NOMO-1 treated with dmso at 0.1 percent for 144 hours (cell line): Measurements from ENCODE around the gene ACSF3.

ENCODE experiments used
- DNase-seq: peaks from one replicate; lab custom pipeline; 2025; ENCODE audit not compliant: unreplicated experiment; lab: John Stamatoyannopoulos, UW

ACSF3 gene

DNA sequence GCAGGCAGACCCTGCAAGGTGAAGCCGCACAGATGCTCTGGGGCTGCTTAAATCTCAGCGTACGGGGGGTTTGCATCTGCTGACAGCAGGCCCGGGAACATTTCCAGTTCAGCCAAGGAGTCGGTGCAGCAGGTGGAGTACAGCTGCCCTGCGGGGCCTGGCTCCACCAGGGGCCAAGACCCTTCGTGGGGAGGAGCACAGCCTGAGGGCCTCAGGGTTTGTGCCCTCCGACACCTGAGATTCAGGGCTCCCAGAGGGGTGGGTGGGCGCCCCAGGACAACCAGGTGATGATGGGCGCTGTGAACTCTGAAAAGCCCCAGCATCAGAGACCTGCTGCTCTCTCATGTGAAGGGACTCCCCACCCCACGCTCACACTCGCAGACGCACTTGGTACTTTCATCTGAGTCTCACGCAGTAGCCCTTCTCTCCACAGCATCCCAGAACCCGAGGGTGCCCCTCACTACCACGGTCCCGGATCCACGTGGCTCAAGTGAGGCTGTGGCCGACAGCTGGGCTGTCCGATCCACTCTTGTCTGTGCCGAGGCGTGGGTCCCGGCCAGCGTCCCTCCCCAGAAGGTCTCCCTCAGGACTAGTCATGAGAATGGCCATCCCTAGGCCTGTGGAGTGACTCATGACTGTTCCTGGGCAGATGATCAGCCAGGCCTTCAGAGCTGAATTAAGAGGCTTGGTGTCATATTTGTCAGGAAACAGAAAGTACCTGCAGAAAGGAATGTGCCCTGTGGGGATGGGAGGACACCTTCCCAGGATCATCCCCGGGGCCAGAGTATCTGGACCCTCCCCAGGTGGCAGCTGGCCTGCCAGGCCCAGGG lies 29.6 kb downstream of the ACSF3 start:
- no peak for DNase-seq

GRCh38 chr16:89123831-89124100 lies 30.1 kb downstream of the ACSF3 start:
- no peak for DNase-seq

DNA sequence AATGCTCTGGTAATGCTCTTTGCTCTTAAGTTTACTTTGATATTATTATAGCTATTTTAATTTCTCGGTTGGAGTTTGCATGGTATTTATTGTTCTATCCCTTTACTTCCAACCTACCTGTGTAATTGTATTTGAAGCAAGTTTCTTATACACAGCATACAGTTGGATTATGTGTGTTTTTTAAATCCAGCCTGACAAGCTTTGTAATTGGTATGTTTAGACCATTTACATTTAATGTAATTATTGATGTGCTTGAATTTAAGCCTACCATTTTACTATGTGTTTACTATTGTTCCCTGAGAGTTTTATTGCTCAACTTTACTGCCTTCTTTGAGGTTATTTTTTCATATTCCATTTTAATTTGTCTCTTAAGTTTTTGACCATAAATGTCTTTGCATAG lies 35.7 kb downstream of the ACSF3 start:
- no peak for DNase-seq

- DNase-seq, result no peak
Observed at GRCh38 chr16:89130448-89130847, 36.8 kb downstream of the ACSF3 start.

- no peak for DNase-seq
Observed at GRCh38 chr16:89131783-89132182, 38.1 kb downstream of the ACSF3 start.

DNA sequence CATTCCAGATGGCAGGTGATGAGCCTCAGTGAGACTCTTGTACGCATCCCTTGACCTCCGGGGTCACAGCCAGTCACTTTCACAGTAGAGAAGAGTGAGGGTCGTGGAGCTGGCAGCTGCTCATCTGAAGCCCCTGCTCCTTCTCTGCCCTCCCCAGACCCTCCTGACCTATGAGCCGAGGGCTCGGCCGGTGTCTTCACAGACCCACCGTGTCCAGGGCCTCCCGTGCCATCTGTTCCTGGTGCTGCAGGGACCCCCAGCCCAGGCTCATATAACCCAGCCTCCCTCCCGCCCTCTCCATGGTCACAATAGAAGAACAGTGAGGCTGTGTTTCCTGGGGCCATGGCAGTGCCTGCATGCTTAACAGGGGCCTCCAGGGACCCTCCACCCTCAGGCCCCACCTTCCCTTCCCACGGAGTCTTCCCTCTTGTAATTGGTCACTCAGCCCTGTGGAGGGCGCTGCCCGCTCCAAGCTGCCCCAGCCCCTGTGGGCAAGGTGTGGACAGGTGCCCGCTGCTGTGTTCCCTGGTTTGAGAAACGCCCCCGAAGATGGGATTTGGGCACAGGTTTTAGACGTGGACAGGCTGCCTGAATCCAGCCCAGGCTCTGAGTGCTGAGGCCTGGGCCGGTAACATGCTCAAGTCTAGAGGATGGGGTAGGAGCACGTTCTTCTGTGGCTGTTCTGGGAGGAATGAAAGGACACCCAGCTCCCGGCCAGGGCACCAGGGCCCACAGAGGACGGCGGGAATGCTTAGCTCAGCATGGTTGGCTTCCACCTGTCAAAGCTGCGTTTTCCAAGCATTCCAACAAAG lies 38.7 kb downstream of the ACSF3 start:
- DNase-seq, result no peak

DNA sequence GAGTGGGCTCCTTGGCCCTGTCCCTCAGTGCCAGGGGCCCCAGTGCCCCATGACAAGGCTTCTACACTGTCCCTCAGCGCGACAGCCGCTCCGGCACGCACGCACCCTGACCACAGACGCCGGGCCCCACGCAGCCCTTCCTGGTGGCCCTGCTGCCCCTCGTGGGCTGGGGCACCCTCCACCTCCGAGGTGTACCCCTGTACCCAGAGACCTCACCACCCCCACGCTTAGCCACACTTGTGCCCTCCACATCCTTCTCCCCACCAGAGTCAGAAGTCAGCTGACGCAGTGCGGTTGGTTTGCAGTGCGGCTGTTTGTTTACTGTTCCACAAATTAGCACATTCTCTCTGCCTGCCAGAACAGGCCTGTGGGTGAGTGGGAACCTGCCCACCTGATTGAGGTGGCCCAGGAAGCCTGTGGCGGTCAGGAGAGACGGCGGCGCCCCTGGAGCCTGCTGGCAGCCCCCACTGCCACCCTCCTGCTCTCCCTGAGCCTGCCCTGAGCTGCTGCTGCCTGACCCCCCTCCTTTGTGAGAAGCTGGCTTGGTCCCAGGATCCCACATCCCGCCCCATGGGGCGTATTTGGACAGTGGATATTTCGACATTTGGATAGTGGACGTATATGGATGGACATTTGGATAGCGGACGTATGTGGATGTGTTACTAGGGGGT lies 39.9 kb downstream of the ACSF3 start:
- no peak for DNase-seq

DNA sequence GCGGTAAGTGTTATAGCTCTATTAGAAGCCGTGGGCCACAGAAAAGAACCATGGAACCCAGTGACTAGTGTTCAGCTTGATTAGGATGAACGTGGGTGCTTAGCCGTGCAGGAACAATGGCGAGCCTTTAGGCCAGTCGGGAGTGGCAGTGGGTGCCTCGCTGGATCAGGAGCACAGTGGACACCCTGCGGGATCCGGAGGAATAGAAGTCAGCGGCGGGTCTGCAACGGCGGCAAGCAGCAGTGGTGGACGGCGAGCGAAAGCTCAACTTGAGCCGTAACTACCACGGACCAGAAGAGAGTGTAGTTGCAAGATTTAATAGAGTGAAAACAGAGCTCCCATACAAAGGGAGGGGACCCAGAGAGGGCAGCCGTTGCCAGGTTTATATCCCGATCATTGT lies 40.6 kb downstream of the ACSF3 start:
- DNase-seq, result no peak

DNA sequence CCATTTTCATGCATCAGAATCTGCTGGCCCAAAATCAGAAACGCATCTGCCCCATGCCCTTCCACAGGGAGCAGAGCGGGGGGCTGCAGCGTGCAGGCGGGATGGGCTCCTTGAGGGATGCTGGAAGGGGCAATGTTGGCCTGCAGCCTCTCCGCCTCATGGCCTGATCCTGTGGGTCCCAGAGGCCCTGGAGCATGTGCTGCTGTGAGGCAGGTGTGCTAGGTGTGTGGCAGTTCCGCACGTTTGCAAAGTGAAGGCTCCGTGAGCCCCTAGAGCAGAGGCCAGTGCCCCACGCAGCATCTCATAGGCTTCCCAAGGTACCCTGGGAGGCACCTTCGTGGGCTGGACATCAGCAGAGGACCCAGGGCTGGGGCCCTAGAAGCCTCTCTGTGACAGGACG lies 41.5 kb downstream of the ACSF3 start:
- DNase-seq, result no peak

DNA sequence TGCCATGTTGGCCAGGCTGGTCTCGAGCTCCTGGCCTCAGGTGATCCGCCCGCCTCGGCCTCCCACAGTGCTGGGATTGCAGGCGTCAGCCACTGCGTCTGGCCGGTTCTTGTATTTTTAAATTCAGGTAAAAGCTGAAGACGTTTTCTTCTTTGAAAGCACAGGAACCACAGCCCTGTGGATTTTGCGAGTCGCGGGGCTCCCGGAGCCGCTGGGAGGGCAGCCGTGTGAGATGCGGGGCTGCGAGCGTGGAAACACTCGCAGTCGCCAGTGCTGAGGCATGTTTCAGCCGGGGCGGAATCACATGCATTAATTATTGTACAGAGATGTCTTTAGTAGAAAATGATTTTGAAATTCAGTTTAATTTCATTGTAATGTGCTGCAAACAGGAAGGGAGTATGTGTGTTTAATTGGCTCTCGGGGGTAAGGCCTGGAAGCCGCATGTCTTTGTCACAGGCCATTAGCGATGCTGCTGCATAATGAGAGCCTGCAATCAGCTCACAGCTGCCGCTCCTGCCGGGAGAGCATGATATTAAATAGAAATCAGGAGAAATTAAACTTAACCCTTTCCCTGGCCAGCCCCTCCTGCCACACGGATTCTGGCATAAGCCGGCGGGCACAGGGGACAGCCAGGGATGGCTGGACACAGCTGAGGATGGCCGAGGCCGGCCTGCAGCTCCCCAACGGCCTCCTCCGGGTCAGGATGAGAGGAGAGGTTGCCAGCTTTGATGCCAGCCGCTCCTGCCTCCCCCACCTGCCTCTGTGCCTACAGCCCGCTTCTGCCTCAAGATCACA lies 42.5 kb downstream of the ACSF3 start:
- DNase-seq, result no peak

DNA sequence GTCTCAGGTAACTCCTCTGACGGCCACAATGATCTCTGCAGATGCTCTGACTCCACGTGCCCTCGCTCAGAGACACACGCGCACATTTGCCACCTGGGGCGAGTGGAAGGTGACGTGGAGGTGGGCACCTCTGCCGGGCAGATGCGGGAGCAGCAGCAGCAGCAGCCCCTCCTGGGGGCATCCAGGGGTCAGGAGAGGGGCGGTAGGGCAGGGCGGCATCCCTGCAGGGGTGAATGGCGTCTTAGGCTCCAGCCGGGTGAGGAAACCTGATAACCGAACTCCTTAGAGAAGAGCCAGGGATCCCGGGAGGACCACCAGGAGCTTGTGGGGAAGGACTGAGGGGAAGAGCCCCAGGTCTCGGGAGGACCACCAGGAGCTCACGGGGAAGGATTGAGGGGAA lies 43.3 kb downstream of the ACSF3 start:
- no peak for DNase-seq

GRCh38 chr16:89137666-89138512 lies 44.2 kb downstream of the ACSF3 start:
- DNase-seq, result no peak

GRCh38 chr16:89138513-89138795 lies 44.8 kb downstream of the ACSF3 start:
- no peak for DNase-seq

GRCh38 chr16:89138843-89139520 lies 45.3 kb downstream of the ACSF3 start:
- DNase-seq, result no peak

- DNase-seq, result no peak
Observed at GRCh38 chr16:89139907-89140361, 46.3 kb downstream of the ACSF3 start.

DNA sequence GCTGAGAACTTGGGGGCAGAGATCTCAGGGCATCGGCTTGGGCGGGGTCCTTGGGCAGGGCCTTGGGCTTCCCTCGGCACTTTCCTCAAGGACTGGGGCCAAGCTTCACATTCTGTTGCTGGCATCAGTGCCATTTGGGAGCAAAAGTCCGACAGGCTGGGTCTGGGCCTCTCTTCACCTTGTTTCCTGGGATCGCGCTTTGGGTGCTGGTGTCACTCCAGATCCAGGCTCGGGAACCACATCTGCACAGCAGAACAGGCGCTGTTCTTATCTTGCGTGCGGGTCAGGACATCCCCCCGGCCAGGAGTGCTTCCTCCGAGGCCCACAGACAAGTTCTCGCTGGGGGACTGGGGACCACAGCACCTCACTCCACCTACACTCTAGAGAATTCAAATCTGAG lies 46.7 kb downstream of the ACSF3 start:
- DNase-seq, result no peak

DNA sequence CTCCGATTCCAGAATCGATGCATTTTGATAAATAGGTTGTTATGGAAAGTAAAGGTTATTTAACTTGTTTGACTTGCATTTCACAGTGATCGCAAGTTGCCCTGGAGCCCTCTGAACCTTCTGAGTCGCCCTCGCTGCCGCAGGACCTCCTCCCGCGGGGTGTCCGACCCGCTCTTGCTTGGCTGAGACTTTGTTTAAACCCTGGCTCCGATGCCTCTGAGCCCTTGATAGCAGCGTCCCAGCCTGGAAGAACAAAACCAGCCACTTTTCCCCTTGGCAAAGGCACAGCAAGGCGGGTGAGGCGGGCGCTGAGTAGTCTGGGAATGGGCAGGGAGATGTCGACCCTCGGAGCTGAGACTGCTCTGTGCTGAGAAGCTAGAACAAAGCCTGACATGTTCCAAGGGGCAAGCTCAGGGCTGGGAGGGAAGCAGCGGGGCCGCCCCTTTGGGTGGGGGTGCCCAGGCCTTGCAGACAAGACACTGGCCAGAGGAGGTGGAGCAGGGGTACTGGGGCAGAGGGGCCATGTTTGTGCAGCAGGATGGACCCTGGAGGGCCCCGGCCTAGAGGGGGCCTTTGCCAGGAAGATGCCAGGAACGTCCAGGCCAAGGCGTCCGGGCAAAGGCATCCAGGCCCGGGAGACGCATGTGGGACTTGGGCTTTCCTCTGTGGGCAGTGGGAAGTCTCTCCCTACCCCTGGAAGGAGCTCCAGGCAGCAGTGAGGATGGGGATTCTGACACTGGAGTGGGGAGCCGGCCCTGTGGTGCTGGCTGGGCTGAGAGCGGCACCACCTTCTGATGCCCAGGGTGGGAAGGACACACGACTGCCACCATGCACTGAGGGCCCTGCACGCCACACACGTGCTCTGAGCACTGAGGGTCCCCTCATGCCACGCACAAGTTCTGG lies 47.6 kb downstream of the ACSF3 start:
- no peak for DNase-seq

- no peak for DNase-seq
Observed at GRCh38 chr16:89141884-89142267, 48.2 kb downstream of the ACSF3 start.
